HFFc6 (cell line): ENCODE data around the gene TMEM273. TPM values are rescaled to one million over a fixed set of nuclear protein-coding genes. Genes with fewer than 3 reads are reported as not detected.

Experiments used
- DNase-seq: peaks from one replicate; pipeline ENCODE4 v3.0.0-alpha.2; 2018
- H3K27ac Mint-ChIP-seq: 2 replicates; pipeline ENCODE4 v1.8.0; 2020; ENCODE audit warnings: mild to moderate bottlenecking, mixed read lengths
- H3K27me3 Mint-ChIP-seq: 2 replicates; pipeline ENCODE4 v1.8.0; 2021; ENCODE audit warnings: mild to moderate bottlenecking, moderate library complexity, mixed read lengths; ENCODE audit not compliant: insufficient read depth
- H3K36me3 Mint-ChIP-seq: 2 replicates; pipeline ENCODE4 v1.8.0; 2021; ENCODE audit warnings: low read depth, mixed read lengths
- H3K4me1 Mint-ChIP-seq: 2 replicates; pipeline ENCODE4 v1.8.0; 2020; ENCODE audit warnings: low read depth, mixed read lengths
- H3K4me3 Mint-ChIP-seq: 2 replicates; pipeline ENCODE4 v1.8.0; 2020; ENCODE audit warnings: mild to moderate bottlenecking, moderate library complexity, mixed read lengths
- H3K9me3 Mint-ChIP-seq: 2 replicates; pipeline ENCODE4 v1.8.0; 2020; ENCODE audit warnings: mild to moderate bottlenecking, mixed read lengths
- CTCF ChIP-seq: fragments of 200-600 bp; sonication (generic); IDR thresholded peaks from 2 replicates; pipeline ENCODE4 v1.5.0; 2021; ENCODE audit warnings: antibody characterized with exemption, mild to moderate bottlenecking
- total RNA-seq, 6 experiments: library from RNA; stranded (reverse); fragmentation: NEBNext Ultra II Directional; extraction: Animal tissue kit (Norgen Biotek cat#: 25700); gene quantifications; 2 replicates in 1 of 6; 3 replicates in 5 of 6; pipeline ENCODE4 v1.2.3, GENCODE V29; 2021

Gene TMEM273
- total RNA-seq, 6 experiments from 2014 or later: not detected

DNA sequence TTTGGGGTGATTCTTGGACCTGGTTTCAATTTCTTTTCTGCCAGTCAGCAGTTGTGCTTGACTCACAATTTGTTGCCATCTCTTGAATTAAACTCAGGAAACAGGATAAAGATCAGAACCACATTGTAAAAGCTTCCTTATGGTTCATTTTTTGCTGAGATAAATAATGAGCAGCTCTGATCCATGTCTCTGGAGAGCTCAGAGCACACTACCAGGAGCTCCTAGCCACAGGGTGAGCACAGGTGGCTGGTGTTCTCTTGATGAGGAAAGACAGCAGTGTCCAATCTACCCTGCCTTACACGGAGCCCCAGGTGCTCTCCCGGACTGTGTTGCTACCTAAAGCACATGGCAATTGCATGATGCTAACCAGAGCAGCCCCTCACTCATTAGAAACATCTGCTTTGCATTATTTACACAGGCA is 37.2 kb downstream of the TMEM273 start:
- no peak for TF ChIP-seq CTCF
- Mint-ChIP-seq H3K9me3 (peaks cover 11% of the 10 kb centered on the region), H3K27ac (no peak overlapping the region), H3K4me3 (no peak overlapping the region), H3K36me3 (peaks cover 5% of the 10 kb centered on the region), H3K27me3 (peaks cover 16% of the 10 kb centered on the region), H3K4me1 (peaks cover 17% of the 10 kb centered on the region)
- DNase-seq: no peak

DNA sequence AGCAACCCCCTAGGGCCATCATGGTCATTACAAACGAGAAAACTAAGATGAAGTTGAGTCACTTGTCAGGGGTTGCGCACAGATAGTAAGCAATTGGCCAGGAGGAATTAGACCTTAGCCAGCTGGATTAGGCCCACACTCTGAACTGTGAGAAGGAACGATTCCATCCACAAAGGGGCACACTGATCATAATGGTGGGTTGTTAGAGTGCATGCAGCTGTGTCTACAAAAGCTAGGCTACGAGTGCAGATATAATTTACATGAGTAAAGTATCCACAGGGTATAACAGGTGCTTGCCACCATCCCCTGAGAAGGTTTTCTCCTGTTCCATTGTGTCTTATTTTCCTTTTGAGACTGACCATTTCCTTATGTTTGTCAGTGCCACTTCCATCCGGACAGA is 37.8 kb downstream of the TMEM273 start:
- Mint-ChIP-seq H3K36me3 (peaks cover 5% of the 10 kb centered on the region), H3K27ac (no peak overlapping the region), H3K27me3 (peaks cover 16% of the 10 kb centered on the region), H3K9me3 (peaks cover 11% of the 10 kb centered on the region), H3K4me3 (no peak overlapping the region), H3K4me1 (peaks cover 17% of the 10 kb centered on the region)
- TF ChIP-seq CTCF: no peak
- DNase-seq: no peak

DNA sequence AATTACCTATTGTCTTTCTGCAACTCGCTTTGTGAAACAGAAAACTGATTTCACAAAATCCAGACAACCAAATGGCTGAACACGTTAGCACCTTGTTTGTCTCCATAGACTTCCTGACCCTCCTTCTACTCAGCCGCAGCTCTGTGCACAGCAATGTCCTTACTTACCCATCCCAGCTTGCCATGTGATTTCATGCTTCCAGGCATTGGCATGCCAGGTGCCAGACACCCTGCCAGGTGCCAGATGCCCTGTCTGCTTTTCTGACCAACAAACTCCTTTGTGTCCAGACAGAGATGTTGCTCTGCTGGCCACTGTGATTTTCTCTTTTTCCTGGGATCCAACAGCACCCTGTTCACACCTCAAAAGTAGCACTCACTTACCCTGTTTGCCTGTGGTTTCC is 38.3 kb downstream of the TMEM273 start:
- H3K4me1 Mint-ChIP-seq: peaks cover 17% of the 10 kb centered on the region
- H3K4me3 Mint-ChIP-seq: no peak overlapping the region
- peaks cover 11% of the 10 kb centered on the region for H3K9me3 Mint-ChIP-seq
- TF ChIP-seq CTCF: no peak
- DNase-seq: no peak
- H3K27ac Mint-ChIP-seq: no peak overlapping the region
- H3K27me3 Mint-ChIP-seq: peaks cover 18% of the 10 kb centered on the region
- H3K36me3 Mint-ChIP-seq: peaks cover 5% of the 10 kb centered on the region

DNA sequence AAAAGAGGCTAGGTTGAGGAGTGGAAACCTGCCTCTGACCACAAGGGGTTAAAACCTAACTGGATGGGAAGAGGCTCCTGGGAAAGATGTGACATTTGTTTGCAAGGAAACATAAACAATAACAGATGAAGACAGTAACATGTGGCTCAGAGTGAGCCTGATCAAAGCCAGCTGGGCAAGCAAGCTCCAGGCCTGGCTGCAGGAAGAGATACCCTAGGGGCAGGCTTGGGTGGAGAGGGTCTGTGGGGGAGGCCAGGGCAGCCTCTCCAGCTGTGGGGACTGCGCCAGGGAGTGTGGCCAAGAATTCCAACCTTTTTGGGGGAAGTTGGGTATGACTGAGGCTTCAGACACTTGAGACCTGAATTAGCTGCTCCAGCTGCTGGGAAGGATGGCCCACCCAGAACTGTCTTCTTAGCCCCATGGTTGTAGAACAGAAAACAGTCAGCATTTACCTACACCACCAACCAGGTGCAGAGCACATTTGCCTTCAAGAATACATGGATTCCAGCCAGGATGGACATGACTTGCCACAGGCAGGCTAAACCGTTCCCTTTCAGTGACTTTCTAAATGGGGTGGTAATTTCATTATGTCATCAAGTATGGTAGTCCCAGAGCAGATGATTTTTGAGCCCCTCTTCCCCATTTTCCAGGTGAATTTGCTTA is 44.0 kb downstream of the TMEM273 start:
- H3K9me3 Mint-ChIP-seq: peaks cover 11% of the 10 kb centered on the region
- no peak overlapping the region for H3K27ac Mint-ChIP-seq
- H3K36me3 Mint-ChIP-seq: peaks cover 5% of the 10 kb centered on the region
- TF ChIP-seq CTCF: no peak
- peaks cover 10% of the 10 kb centered on the region for H3K27me3 Mint-ChIP-seq
- no peak for DNase-seq
- H3K4me3 Mint-ChIP-seq: no peak overlapping the region
- peaks cover 25% of the 10 kb centered on the region for H3K4me1 Mint-ChIP-seq

DNA sequence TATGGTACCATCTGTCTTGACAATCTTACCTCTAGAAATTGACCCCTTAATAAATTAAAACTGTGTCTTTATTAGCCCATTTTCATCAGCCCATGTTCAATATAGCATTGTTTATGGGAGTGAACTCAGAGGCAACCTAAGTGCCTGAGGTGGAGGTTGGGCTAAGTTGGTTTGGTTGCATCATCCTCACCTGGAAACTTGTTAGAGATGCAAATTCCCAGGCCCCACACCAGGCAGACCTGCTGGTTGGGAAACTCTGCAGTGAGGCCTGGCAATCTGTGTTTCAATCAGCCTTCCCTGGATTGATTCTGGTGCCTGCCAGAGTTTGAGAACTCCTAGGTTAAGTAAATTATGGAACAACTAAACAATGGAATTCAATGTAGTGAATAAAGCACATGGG is 44.9 kb downstream of the TMEM273 start:
- DNase-seq: no peak
- Mint-ChIP-seq H3K27ac (no peak overlapping the region), H3K27me3 (peaks cover 6% of the 10 kb centered on the region)

More for the DNA sequence above, 44.9 kb downstream of the TMEM273 start:
- no peak overlapping the region for H3K4me3 Mint-ChIP-seq
- no peak for TF ChIP-seq CTCF
- H3K36me3 Mint-ChIP-seq: peaks cover 2% of the 10 kb centered on the region
- peaks cover 7% of the 10 kb centered on the region for H3K9me3 Mint-ChIP-seq
- peaks cover 34% of the 10 kb centered on the region for H3K4me1 Mint-ChIP-seq
